Measurements from ENCODE around the gene MAMDC2. TPM values are rescaled to one million over a fixed set of nuclear protein-coding genes. Genes with fewer than 3 reads are reported as not detected.

The MAMDC2 gene
- total and polyA plus RNA-seq, 2 of the 4 experiments (the other 2 are of a cell fraction) = 5.0 to 5.2 TPM

DNA sequence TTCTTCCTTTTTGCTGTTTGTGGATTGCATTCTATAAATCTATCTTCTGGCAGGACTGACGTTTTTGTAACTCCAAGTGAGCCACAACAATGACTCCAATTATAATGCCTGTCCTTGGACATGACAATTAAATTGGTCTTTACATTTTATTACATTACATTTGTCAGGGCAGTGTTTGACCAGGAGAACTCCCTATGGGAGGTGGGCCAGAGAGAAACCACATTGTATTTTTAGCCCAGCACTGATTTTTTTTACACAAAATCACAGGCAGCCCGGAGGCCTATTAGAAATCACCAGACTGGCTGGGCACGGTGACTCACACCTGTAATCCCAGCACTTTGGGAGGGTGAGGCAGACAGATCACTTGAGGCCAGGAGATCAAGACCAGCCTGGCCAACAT, 116.0 kb downstream of the MAMDC2 start:
- Histone ChIP-seq H3K4me3 (ENCODE audit: insufficient read depth, low read depth, low read length) (no peak overlapping the region), H2BK20ac (ENCODE audit: low read depth, low read length) (peak overlapping the region; percentile 9; the same call in 1 of the 2 replicates), H3K36me3 (ENCODE audit: control insufficient read depth, insufficient read depth, low read length) (no peaks in the 10 kb centered on the region), H4K8ac (ENCODE audit: low read depth in 2 of 2, low read length in 2 of 2) (no peak overlapping the region), H2BK120ac (ENCODE audit: low read depth, low read length) (no peak overlapping the region), H3K4ac (ENCODE audit: low read depth, low read length) (0 out of 2 replicates have a peak overlapping the region, but pooled peaks have one; percentile 23), H2AK9ac (replicated peaks; ENCODE audit: low read depth, low read length, poor library complexity) (no peak overlapping the region), H3K27ac (ENCODE audit: insufficient read depth, low read length) (no peak overlapping the region), H3K4me1 (ENCODE audit: control insufficient read depth, insufficient read depth, low read length) (peaks cover 6% of the 10 kb centered on the region), H3K9me1 (ENCODE audit: insufficient read depth, low read length) (peaks cover 7% of the 10 kb centered on the region), H3K23ac (ENCODE audit: low read depth, low read length) (0 out of 2 replicates have a peak overlapping the region, but pooled peaks have one; percentile 3), H4K91ac (ENCODE audit: insufficient read depth, low read depth, low read length) (no peak overlapping the region), H3K18ac (ENCODE audit: low read depth, low read length) (no peak overlapping the region), H3K56ac (ENCODE audit: extremely low read depth, insufficient read depth, low read length) (no peak overlapping the region), H2BK15ac (ENCODE audit: low read depth, low read length) (0 out of 3 replicates have a peak overlapping the region, but pooled peaks have one; percentile 59), H2AK5ac (ENCODE audit: low read depth, low read length) (no peak overlapping the region), H3K79me1 (ENCODE audit: low read depth in 1 of 2, low read length in 2 of 2) (0 out of 4 replicates have a peak, but pooled peaks cover 0 to 3% of the 10 kb centered on the region in 2 experiments), H4K20me1 (ENCODE audit: insufficient read depth, low read length) (no peaks in the 10 kb centered on the region), H4K5ac (ENCODE audit: low read depth, low read length) (no peak overlapping the region), H3K9me3 (ENCODE audit: control insufficient read depth, insufficient read depth, low read length) (no peaks in the 10 kb centered on the region), H2AFZ (replicated peaks; ENCODE audit: low read length, poor library complexity) (no peak overlapping the region), H3K9ac (ENCODE audit: low read depth, low read length) (no peak overlapping the region), H3K14ac (replicated peaks; ENCODE audit: low read depth, low read length) (no peak overlapping the region), H3K27me3 (ENCODE audit: control insufficient read depth, insufficient read depth, low read length) (no peaks in the 10 kb centered on the region), H3K4me2 (ENCODE audit: low read depth, low read length) (no peak overlapping the region), H2BK5ac (ENCODE audit: low read depth, low read length, poor library complexity, severe bottlenecking) (no peak overlapping the region)
- in situ Hi-C loops (cut with MboI; ENCODE audit: low sequenced_read_pairs) = no loop called here
- CTCF ChIA-PET = interaction anchor here (0.6 kb wide), 1 partner anchor 12 kb away, joined by 4 read pairs; no protein-coding TSS in a partner anchor
- BruUV-seq (replicated peaks) = no TSS peak
- dilution Hi-C loops (cut with HindIII; ENCODE audit: low sequenced_read_pairs, unreplicated experiment) = no loop called here
- ATAC-seq (ENCODE audit: low read depth) (no peak), DNase-seq (peak; percentile 16)
- POLR2A ChIA-PET (ENCODE audit: unreplicated experiment) = no interaction called here
- TF ChIP-seq SMC3 (IDR thresholded peaks at IDR 0.05; ENCODE audit: low read depth, low read length) (no peak), RAD21 (IDR thresholded peaks at IDR 0.05; ENCODE audit: low read length) (no peak), MAZ (IDR thresholded peaks at IDR 0.05; ENCODE audit: borderline replicate concordance, low read depth, low read length) (no peak), MAFK (IDR thresholded peaks at IDR 0.05; ENCODE audit: low read depth, low read length) (no peak), CHD1 (IDR thresholded peaks at IDR 0.05; ENCODE audit: low read depth, low read length) (no peak), FOS (IDR thresholded peaks at IDR 0.05; ENCODE audit: low read depth, low read length) (no peak), NFE2L2 (IDR thresholded peaks at IDR 0.05; ENCODE audit: low read depth, low read length) (no peak), CEBPB (IDR thresholded peaks at IDR 0.05; ENCODE audit: low read depth, low read length) (no peak), MXI1 (IDR thresholded peaks at IDR 0.05; ENCODE audit: borderline replicate concordance, low read depth, low read length) (no peak), RCOR1 (IDR thresholded peaks at IDR 0.05; ENCODE audit: insufficient replicate concordance, low read length) (no peak), POLR2A (IDR thresholded peaks at IDR 0.05; ENCODE audit: low read depth, low read length) (no peak), BHLHE40 (IDR thresholded peaks at IDR 0.05; ENCODE audit: low read depth, low read length) (no peak), RFX5 (IDR thresholded peaks at IDR 0.05; ENCODE audit: low read depth, low read length) (no peak)
- TF ChIP-seq, protein P1, sequence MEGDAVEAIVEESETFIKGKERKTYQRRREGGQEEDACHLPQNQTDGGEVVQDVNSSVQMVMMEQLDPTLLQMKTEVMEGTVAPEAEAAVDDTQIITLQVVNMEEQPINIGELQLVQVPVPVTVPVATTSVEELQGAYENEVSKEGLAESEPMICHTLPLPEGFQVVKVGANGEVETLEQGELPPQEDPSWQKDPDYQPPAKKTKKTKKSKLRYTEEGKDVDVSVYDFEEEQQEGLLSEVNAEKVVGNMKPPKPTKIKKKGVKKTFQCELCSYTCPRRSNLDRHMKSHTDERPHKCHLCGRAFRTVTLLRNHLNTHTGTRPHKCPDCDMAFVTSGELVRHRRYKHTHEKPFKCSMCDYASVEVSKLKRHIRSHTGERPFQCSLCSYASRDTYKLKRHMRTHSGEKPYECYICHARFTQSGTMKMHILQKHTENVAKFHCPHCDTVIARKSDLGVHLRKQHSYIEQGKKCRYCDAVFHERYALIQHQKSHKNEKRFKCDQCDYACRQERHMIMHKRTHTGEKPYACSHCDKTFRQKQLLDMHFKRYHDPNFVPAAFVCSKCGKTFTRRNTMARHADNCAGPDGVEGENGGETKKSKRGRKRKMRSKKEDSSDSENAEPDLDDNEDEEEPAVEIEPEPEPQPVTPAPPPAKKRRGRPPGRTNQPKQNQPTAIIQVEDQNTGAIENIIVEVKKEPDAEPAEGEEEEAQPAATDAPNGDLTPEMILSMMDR (conservative IDR thresholded peaks at IDR 0.05; ENCODE audit: low read depth, low read length) = no peak
- TF ChIP-seq, protein P2, sequence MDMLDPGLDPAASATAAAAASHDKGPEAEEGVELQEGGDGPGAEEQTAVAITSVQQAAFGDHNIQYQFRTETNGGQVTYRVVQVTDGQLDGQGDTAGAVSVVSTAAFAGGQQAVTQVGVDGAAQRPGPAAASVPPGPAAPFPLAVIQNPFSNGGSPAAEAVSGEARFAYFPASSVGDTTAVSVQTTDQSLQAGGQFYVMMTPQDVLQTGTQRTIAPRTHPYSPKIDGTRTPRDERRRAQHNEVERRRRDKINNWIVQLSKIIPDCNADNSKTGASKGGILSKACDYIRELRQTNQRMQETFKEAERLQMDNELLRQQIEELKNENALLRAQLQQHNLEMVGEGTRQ (IDR thresholded peaks at IDR 0.05; ENCODE audit: low read depth, low read length) = no peak
- TF ChIP-seq, protein P3, sequence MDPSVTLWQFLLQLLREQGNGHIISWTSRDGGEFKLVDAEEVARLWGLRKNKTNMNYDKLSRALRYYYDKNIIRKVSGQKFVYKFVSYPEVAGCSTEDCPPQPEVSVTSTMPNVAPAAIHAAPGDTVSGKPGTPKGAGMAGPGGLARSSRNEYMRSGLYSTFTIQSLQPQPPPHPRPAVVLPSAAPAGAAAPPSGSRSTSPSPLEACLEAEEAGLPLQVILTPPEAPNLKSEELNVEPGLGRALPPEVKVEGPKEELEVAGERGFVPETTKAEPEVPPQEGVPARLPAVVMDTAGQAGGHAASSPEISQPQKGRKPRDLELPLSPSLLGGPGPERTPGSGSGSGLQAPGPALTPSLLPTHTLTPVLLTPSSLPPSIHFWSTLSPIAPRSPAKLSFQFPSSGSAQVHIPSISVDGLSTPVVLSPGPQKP (IDR thresholded peaks at IDR 0.05; ENCODE audit: borderline replicate concordance, low read depth, low read length) = no peak
- 100% methylated on average over 1 of the region's 3 CpGs; no CpG with 5 or more reads in 1 of the 2 experiments for WGBS, 2 experiments (ENCODE audit: extremely low coverage in 2 of 2, insufficient read length in 1 of 2)
- intact Hi-C loops (cut with micrococcal nuclease) = no loop called here

All from IMR-90 (cell line).